GM23338 (cell line): ENCODE data around the gene OXGR1. TPM values are rescaled to one million over a fixed set of nuclear protein-coding genes. Genes with fewer than 3 reads are reported as not detected.
"Not testable (repeated sequence)": the region's sequence is repeated elsewhere in the genome, so short reads cannot be mapped to it uniquely, and the experiment has no call there.

Experiments used
- ATAC-seq: fragments of 200-7000 bp; cut with Tn5 transposase; 3 replicates; pipeline ENCODE4 v1.9.1; 2020
- DNase-seq: peaks from one replicate; pipeline ENCODE4 v3.0.0-alpha.2; 2015; ENCODE audit warnings: low spot score
- H2AFZ ChIP-seq: fragments of 200-600 bp; sonication (generic); 2 replicates; pipeline ENCODE4 v1.8.0; 2016; ENCODE audit warnings: antibody characterized with exemption, mild to moderate bottlenecking, moderate library complexity
- H3F3A ChIP-seq: fragments of 200-600 bp; sonication (generic); replicated peaks from 2 replicates; pipeline ENCODE4 v1.8.0; 2017; ENCODE audit warnings: antibody characterized with exemption, mixed run types, low read depth
- H3K27ac ChIP-seq: fragments of 200-600 bp; sonication (generic); 2 replicates; pipeline ENCODE4 v1.6.1; 2016; ENCODE audit warnings: low read depth
- H3K27me3 ChIP-seq: fragments of 200-600 bp; sonication (generic); 2 replicates; pipeline ENCODE4 v1.8.0; 2016; ENCODE audit warnings: mild to moderate bottlenecking, mixed run types, moderate library complexity; ENCODE audit not compliant: insufficient read depth
- H3K36me3 ChIP-seq: fragments of 200-600 bp; sonication (generic); 2 replicates; pipeline ENCODE4 v1.8.0; 2016; ENCODE audit warnings: mild to moderate bottlenecking; ENCODE audit not compliant: insufficient read depth
- H3K4me1 ChIP-seq: fragments of 200-600 bp; sonication (generic); 2 replicates; pipeline ENCODE4 v1.8.0; 2016; ENCODE audit warnings: mild to moderate bottlenecking, moderate library complexity; ENCODE audit not compliant: insufficient read depth
- H3K4me2 ChIP-seq: fragments of 200-600 bp; sonication (generic); 2 replicates; pipeline ENCODE4 v1.7.1; 2017; ENCODE audit warnings: mixed run types
- H3K4me3 ChIP-seq: fragments of 200-600 bp; sonication (generic); 2 replicates; pipeline ENCODE4 v1.6.1; 2016; ENCODE audit warnings: mixed run types
- H3K79me2 ChIP-seq: fragments of 200-600 bp; sonication (generic); replicated peaks from 2 replicates; pipeline ENCODE4 v1.8.0; 2017; ENCODE audit warnings: mild to moderate bottlenecking; ENCODE audit not compliant: insufficient read depth
- H3K9me2 ChIP-seq: fragments of 200-600 bp; sonication (generic); 2 replicates; pipeline ENCODE4 v1.8.0; 2017; ENCODE audit not compliant: insufficient read depth
- H4K20me1 ChIP-seq: fragments of 200-600 bp; sonication (generic); replicated peaks from 2 replicates; pipeline ENCODE4 v1.8.0; 2017; ENCODE audit warnings: mild to moderate bottlenecking; ENCODE audit not compliant: insufficient read depth
- H3K27ac Mint-ChIP-seq: 2 replicates; pipeline ENCODE4 v1.8.0; 2020; ENCODE audit warnings: inconsistent platforms, mild to moderate bottlenecking, moderate library complexity, mixed read lengths
- H3K27me3 Mint-ChIP-seq: 3 replicates; pipeline ENCODE4 v1.8.0; 2022; ENCODE audit warnings: low read depth, mild to moderate bottlenecking, moderate library complexity, mixed read lengths, inconsistent platforms; ENCODE audit not compliant: insufficient read depth, poor library complexity
- H3K36me3 Mint-ChIP-seq: 3 replicates; pipeline ENCODE4 v1.8.0; 2021; ENCODE audit warnings: low read depth, mild to moderate bottlenecking, inconsistent platforms, moderate library complexity, mixed read lengths
- H3K4me1 Mint-ChIP-seq: 3 replicates; pipeline ENCODE4 v1.8.0; 2020; ENCODE audit warnings: mild to moderate bottlenecking, inconsistent platforms, mixed read lengths
- H3K4me3 Mint-ChIP-seq: 3 replicates; pipeline ENCODE4 v1.8.0; 2021; ENCODE audit warnings: moderate library complexity, mild to moderate bottlenecking, inconsistent platforms, mixed read lengths
- H3K9me3 Mint-ChIP-seq: 3 replicates; pipeline ENCODE4 v1.8.0; 2020; ENCODE audit warnings: moderate library complexity, mild to moderate bottlenecking, inconsistent platforms, mixed read lengths
- CTCF ChIP-seq, 2 experiments: fragments of 200-600 bp in 1 of 2; sonication (generic) in 1 of 2; conservative IDR thresholded peaks; 2 replicates each; pipeline versions ENCODE4 v1.5.1 to v1.6.1; 2016 to 2017; ENCODE audit warnings: antibody characterized with exemption in 2 of 2, low read depth in 2 of 2, mild to moderate bottlenecking in 2 of 2, moderate library complexity in 1 of 2
- EZH2 ChIP-seq: fragments of 200-600 bp; sonication (generic); IDR thresholded peaks from one replicate; pipeline ENCODE4 v1.8.0; 2017; ENCODE audit warnings: antibody characterized with exemption, mild to moderate bottlenecking, low read depth; ENCODE audit not compliant: unreplicated experiment
- EZH2phosphoT487 ChIP-seq: fragments of 200-600 bp; sonication (generic); IDR thresholded peaks from one replicate; pipeline ENCODE4 v1.8.1; 2018; ENCODE audit warnings: antibody characterized with exemption; ENCODE audit not compliant: unreplicated experiment
- JUNB ChIP-seq: IDR thresholded peaks from one replicate; pipeline ENCODE4 v1.6.1; 2016; ENCODE audit warnings: antibody characterized with exemption; ENCODE audit not compliant: unreplicated experiment
- POLR2AphosphoS5 ChIP-seq: IDR thresholded peaks from 2 replicates; pipeline ENCODE4 v1.6.1; 2016; ENCODE audit warnings: antibody characterized with exemption, low read depth
- ZNF462 ChIP-seq: fragments of 250-450 bp; sonication (Bioruptor Pico); IDR thresholded peaks from 2 replicates; pipeline ENCODE4 v1.5.0; 2020; ENCODE audit warnings: mild to moderate bottlenecking, moderate library complexity
- polyA plus RNA-seq: library from polyadenylated mRNA; unstranded; fragments of >200 nt; fragmentation: Nextera tagmentation; extraction: Ambion mirVana; gene quantifications from 2 replicates; pipeline ENCODE4 v1.2.1, GENCODE V29; 2016
- total RNA-seq: library from RNA; depleted of rRNA; stranded (reverse); fragments of >200 nt; shearing (Covaris generic); gene quantifications from 2 replicates; pipeline ENCODE4 v1.2.3, GENCODE V29; 2014
- TF ChIP-seq, protein P1 (sequence below): IDR thresholded peaks from 2 replicates; pipeline ENCODE4 v1.6.1; 2016; ENCODE audit warnings: antibody characterized with exemption
- TF ChIP-seq, protein P2 (sequence below): IDR thresholded peaks from one replicate; pipeline ENCODE4 v1.6.1; 2018; ENCODE audit warnings: antibody characterized with exemption; ENCODE audit not compliant: unreplicated experiment

OXGR1 gene
- total and polyA plus RNA-seq, 2 experiments from 2014 or later, result 0.29 to 0.80 TPM

GRCh38 chr13:96982672-96983071 is 11.6 kb downstream of the OXGR1 start:
- no peak overlapping the region for H2AFZ ChIP-seq
- H3K36me3 Mint-ChIP-seq, result no peaks in the 10 kb centered on the region
- no peak overlapping the region for H3K4me2 ChIP-seq
- 0 out of 2 replicates have a peak, but pooled peaks cover 3% of the 10 kb centered on the region for H3K9me2 ChIP-seq
- peaks cover 9% of the 10 kb centered on the region; the same call in 2 of the 3 replicates for H3K9me3 Mint-ChIP-seq
- H3K36me3 ChIP-seq, result no peaks in the 10 kb centered on the region
- H3F3A ChIP-seq, result no peaks in the 10 kb centered on the region
- ATAC-seq (no peak), DNase-seq (no peak)
- no peaks in the 10 kb centered on the region for H3K27me3 Mint-ChIP-seq
- no peaks in the 10 kb centered on the region for H3K4me1 ChIP-seq
- no peaks in the 10 kb centered on the region for H3K27me3 ChIP-seq
- H3K79me2 ChIP-seq, result no peaks in the 10 kb centered on the region
- H3K4me3 ChIP-seq, result no peak overlapping the region
- no peak overlapping the region for H3K4me3 Mint-ChIP-seq
- peaks cover 11% of the 10 kb centered on the region for H3K4me1 Mint-ChIP-seq
- no peak for TF ChIP-seq CTCF (conservative IDR thresholded peaks at IDR 0.05; ENCODE audit: low read depth in 2 of 2)
- TF ChIP-seq, protein P1, sequence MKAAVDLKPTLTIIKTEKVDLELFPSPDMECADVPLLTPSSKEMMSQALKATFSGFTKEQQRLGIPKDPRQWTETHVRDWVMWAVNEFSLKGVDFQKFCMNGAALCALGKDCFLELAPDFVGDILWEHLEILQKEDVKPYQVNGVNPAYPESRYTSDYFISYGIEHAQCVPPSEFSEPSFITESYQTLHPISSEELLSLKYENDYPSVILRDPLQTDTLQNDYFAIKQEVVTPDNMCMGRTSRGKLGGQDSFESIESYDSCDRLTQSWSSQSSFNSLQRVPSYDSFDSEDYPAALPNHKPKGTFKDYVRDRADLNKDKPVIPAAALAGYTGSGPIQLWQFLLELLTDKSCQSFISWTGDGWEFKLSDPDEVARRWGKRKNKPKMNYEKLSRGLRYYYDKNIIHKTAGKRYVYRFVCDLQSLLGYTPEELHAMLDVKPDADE, result no peak
- TF ChIP-seq, protein P2, sequence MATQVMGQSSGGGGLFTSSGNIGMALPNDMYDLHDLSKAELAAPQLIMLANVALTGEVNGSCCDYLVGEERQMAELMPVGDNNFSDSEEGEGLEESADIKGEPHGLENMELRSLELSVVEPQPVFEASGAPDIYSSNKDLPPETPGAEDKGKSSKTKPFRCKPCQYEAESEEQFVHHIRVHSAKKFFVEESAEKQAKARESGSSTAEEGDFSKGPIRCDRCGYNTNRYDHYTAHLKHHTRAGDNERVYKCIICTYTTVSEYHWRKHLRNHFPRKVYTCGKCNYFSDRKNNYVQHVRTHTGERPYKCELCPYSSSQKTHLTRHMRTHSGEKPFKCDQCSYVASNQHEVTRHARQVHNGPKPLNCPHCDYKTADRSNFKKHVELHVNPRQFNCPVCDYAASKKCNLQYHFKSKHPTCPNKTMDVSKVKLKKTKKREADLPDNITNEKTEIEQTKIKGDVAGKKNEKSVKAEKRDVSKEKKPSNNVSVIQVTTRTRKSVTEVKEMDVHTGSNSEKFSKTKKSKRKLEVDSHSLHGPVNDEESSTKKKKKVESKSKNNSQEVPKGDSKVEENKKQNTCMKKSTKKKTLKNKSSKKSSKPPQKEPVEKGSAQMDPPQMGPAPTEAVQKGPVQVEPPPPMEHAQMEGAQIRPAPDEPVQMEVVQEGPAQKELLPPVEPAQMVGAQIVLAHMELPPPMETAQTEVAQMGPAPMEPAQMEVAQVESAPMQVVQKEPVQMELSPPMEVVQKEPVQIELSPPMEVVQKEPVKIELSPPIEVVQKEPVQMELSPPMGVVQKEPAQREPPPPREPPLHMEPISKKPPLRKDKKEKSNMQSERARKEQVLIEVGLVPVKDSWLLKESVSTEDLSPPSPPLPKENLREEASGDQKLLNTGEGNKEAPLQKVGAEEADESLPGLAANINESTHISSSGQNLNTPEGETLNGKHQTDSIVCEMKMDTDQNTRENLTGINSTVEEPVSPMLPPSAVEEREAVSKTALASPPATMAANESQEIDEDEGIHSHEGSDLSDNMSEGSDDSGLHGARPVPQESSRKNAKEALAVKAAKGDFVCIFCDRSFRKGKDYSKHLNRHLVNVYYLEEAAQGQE, result no peak
- TF ChIP-seq JUNB, result no peak
- TF ChIP-seq POLR2AphosphoS5, result no peak
- no peak for TF ChIP-seq EZH2phosphoT487
- no peak for TF ChIP-seq ZNF462 (CRISPR knock-in tag)
- TF ChIP-seq EZH2, result no peak
- no peak overlapping the region for H3K27ac Mint-ChIP-seq
- H4K20me1 ChIP-seq, result no peaks in the 10 kb centered on the region
- no peak overlapping the region for H3K27ac ChIP-seq

DNA sequence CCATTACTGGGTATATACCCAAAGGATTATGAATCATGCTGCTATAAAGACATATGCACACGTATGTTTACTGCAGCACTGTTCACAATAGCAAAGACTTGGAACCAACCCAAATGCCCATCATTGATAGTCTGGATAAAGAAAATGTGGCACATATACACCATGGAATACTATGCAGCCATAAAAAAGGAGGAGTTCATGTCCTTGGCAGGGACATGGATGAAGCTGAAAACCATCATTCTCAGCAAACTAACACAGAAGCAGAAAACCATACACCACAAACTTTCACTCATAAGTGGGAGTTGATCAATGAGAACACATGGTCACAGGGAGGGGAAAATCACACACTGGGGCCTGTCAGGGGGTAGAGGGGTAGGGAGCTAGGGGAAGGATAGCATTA is 14.4 kb downstream of the OXGR1 start:
- H3K9me2 ChIP-seq, H3K79me2 ChIP-seq, H3K27me3 Mint-ChIP-seq, H3K36me3 ChIP-seq, H3K27ac ChIP-seq, H3F3A ChIP-seq, H3K4me2 ChIP-seq, H3K36me3 Mint-ChIP-seq, H3K4me3 ChIP-seq, H4K20me1 ChIP-seq, H3K27me3 ChIP-seq, H3K4me3 Mint-ChIP-seq, H3K4me1 ChIP-seq, ATAC-seq, DNase-seq, H2AFZ ChIP-seq, H3K27ac Mint-ChIP-seq: not testable (repeated sequence)
- H3K9me3 Mint-ChIP-seq, result peaks cover 18% of the 10 kb centered on the region
- peaks cover 11% of the 10 kb centered on the region for H3K4me1 Mint-ChIP-seq
